Glutamatergic neuron (in vitro differentiated cells): Measurements from ENCODE around the gene PDK2. TPM values are rescaled to one million over a fixed set of nuclear protein-coding genes. Genes with fewer than 3 reads are reported as not detected.

ENCODE experiments used
- DNase-seq: peaks from one replicate; pipeline ENCODE4 v3.0.0; 2022
- H3K27ac Mint-ChIP-seq: one replicate; pipeline ENCODE4 v1.8.0; 2020; ENCODE audit warnings: mild to moderate bottlenecking, mixed read lengths, inconsistent platforms; ENCODE audit not compliant: unreplicated experiment
- H3K27me3 Mint-ChIP-seq: one replicate; pipeline ENCODE4 v1.8.0; 2020; ENCODE audit warnings: mild to moderate bottlenecking, moderate library complexity, mixed read lengths, inconsistent platforms; ENCODE audit not compliant: unreplicated experiment
- H3K36me3 Mint-ChIP-seq: one replicate; pipeline ENCODE4 v1.8.0; 2020; ENCODE audit warnings: mild to moderate bottlenecking, mixed read lengths, inconsistent platforms; ENCODE audit not compliant: unreplicated experiment
- H3K4me1 Mint-ChIP-seq: one replicate; pipeline ENCODE4 v1.8.0; 2020; ENCODE audit warnings: mild to moderate bottlenecking, low read depth, mixed read lengths, inconsistent platforms; ENCODE audit not compliant: unreplicated experiment
- H3K4me3 Mint-ChIP-seq: one replicate; pipeline ENCODE4 v1.8.0; 2020; ENCODE audit warnings: mild to moderate bottlenecking, mixed read lengths, inconsistent platforms; ENCODE audit not compliant: unreplicated experiment
- H3K9me3 Mint-ChIP-seq: one replicate; pipeline ENCODE4 v1.8.0; 2020; ENCODE audit warnings: mild to moderate bottlenecking, moderate library complexity, mixed read lengths, inconsistent platforms; ENCODE audit not compliant: unreplicated experiment
- CTCF ChIP-seq: fragments of 200-600 bp; sonication (generic); IDR thresholded peaks from one replicate; pipeline ENCODE4 v1.5.0; 2021; ENCODE audit not compliant: partially characterized antibody, unreplicated experiment
- long read RNA-seq: library from polyadenylated mRNA; unstranded; transcript quantifications from one replicate; pipeline ENCODE4 v2.0.0, GENCODE V29; 2020; ENCODE audit not compliant: unreplicated experiment
- total RNA-seq: library from RNA; stranded (reverse); fragmentation: NEBNext Ultra II Directional; extraction: Animal tissue kit (Norgen Biotek cat#: 25700); gene quantifications from one replicate; pipeline ENCODE4 v1.2.1, GENCODE V29; 2021; ENCODE audit not compliant: unreplicated experiment

The PDK2 gene
- total RNA-seq = 36.9 TPM
- long read RNA-seq, transcript PDK2-203 (11 exons, 3,440 nt) = major isoform, 12 of 18 reads
- long read RNA-seq, partial matches to known transcripts = 0 of 18 reads
- long read RNA-seq, other reads (novel, unspliced or antisense) = 2 of 18 reads

- Mint-ChIP-seq H3K27ac (peak within 1 kb of the TSS; percentile 85), H3K4me3 (peak within 1 kb of the TSS; percentile 98), H3K27me3 (peaks cover 10% of the 10 kb centered on the region), H3K36me3 (no peaks in the 10 kb centered on the region), H3K9me3 (peaks cover 8% of the 10 kb centered on the region), H3K4me1 (peaks cover 16% of the 10 kb centered on the region)
- DNase-seq = peak; percentile 95
- no peak for TF ChIP-seq CTCF
These were observed at the start of gene PDK2 for GRCh38 chr17:50094753-50095619. PDK2 (plus strand) TSS chr17:50095351; CDS start chr17:50095436, 85 bp downstream.

- H3K27me3 Mint-ChIP-seq = peaks cover 10% of the 10 kb centered on the region
- H3K27ac Mint-ChIP-seq = no peak overlapping the region
- no peak for DNase-seq
- H3K36me3 Mint-ChIP-seq = no peaks in the 10 kb centered on the region
- H3K4me3 Mint-ChIP-seq = no peak overlapping the region
- H3K4me1 Mint-ChIP-seq = peaks cover 3% of the 10 kb centered on the region
- no peak for TF ChIP-seq CTCF
- H3K9me3 Mint-ChIP-seq = peaks cover 6% of the 10 kb centered on the region
These were observed 49.0 kb upstream of the PDK2 start for GRCh38 chr17:50046179-50046578.

GRCh38 chr17:50046667-50047066 lies 48.5 kb upstream of the PDK2 start:
- H3K9me3 Mint-ChIP-seq = peaks cover 6% of the 10 kb centered on the region
- no peaks in the 10 kb centered on the region for H3K36me3 Mint-ChIP-seq
- no peak for TF ChIP-seq CTCF
- no peak overlapping the region for H3K27ac Mint-ChIP-seq
- no peak overlapping the region for H3K4me3 Mint-ChIP-seq
- peaks cover 3% of the 10 kb centered on the region for H3K4me1 Mint-ChIP-seq
- no peak for DNase-seq
- peaks cover 10% of the 10 kb centered on the region for H3K27me3 Mint-ChIP-seq

GRCh38 chr17:50047083-50047482 lies 48.1 kb upstream of the PDK2 start:
- Mint-ChIP-seq H3K4me1 (peaks cover 6% of the 10 kb centered on the region), H3K27ac (no peak overlapping the region)
- no peak for TF ChIP-seq CTCF

More at GRCh38 chr17:50047083-50047482, 48.1 kb upstream of the PDK2 start:
- no peak overlapping the region for H3K4me3 Mint-ChIP-seq
- H3K36me3 Mint-ChIP-seq = no peaks in the 10 kb centered on the region
- peaks cover 7% of the 10 kb centered on the region for H3K9me3 Mint-ChIP-seq
- DNase-seq = no peak
- H3K27me3 Mint-ChIP-seq = peaks cover 10% of the 10 kb centered on the region
